ENCODE measurements around the gene IL3.

Gene IL3

GRCh38 chr5:132057498-132058255 lies 2.8 kb upstream of the IL3 start:
- DNase-seq, result no peak

GRCh38 chr5:132058646-132059042 lies 1.8 kb upstream of the IL3 start:
- DNase-seq, result no peak

GRCh38 chr5:132059043-132059695 lies 1.3 kb upstream of the IL3 start:
- DNase-seq, result no peak

GRCh38 chr5:132059696-132060500 lies 557 bp upstream of the IL3 start:
- no peak for DNase-seq

DNA sequence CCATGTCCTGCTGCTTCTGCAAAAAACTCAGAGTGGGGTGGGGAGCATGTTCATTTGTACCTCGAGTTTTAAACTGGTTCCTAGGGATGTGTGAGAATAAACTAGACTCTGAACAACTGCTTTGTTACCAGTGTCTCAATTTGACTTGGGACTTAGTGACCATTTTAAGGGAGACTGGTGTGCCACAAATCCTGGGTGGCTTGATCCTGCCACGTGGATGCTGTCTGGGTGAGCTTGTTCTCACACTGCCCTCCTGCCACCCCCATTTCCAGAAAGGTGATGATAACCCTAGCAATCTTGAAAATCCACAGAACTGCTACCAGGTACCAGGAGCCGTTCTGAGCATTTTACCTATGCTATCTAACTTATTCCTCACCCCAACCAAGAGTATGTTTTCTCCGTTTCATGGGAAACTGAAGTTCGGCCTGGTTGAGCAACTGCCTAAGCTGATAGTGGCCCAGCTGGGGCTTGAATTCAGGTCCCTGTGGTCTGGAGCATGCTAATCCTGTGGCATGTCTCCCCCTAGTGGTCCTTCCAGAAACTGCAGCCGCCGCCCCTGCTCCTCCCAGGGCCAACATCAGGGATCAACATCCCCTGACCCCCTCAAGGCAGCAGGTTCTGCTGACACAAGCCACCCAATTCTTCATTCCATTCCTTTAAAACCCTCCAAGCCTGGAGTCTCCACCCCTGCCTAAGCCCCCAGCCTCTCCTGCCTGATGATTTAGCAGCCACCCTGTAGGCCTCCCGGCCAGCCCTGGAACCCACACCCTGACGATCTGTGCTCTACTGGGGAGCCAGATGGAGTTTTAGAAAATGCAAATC lies 2.8 kb downstream of the IL3 start:
- DNase-seq, result no peak

DNA sequence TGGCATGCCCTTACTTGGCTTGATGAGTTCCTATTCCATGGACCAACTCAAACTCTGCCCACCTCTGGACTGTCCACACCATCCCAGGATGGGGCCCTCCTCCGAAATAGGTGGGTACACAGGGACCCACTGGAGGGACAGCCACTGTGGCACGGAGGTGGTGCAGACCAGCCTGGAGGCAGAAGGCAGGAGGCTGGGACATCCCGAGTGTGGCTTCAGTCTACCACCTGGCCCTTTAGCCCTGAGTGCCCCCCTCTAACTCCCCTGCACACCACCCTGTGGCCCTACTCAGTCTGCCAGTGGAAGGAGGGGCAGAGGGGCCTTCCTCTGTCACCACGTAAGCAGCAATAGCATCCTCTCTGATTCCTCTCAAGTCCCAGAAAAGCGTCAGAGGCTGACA lies 3.7 kb downstream of the IL3 start:
- DNase-seq, result no peak

DNA sequence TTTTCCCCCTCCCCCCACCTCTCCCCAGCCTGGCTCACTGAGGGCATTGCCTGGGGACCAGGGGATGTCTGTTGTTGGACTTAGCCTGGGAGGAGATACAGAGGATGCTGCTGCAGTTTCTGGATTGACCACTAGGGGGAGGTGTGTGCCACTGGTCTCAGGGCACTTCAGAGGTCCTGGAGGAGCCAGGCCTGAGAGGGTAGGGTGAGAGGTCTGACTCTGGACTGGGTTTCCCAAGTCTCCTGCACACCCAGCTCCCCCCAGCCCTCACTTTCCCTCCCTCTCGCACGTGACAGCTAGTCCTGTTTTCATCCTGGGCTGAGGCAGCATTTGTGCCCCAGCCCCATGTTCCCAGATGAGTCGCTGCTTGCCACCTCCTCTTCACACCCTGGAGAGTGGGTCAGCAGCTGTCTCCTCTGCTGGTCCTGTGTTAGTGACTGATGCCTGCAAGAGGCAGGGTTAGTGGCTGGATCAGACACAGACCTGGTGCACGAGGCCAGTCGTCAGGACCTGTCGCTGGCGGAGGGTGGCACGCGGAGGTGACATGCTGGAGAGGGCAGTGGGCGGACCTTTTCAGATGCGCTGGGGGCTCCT lies 4.4 kb downstream of the IL3 start:
- no peak for DNase-seq

- DNase-seq, result no peak
Observed at GRCh38 chr5:132065351-132065937, 5.0 kb downstream of the IL3 start.

- DNase-seq, result no peak
Observed at GRCh38 chr5:132065951-132066701, 5.7 kb downstream of the IL3 start.

DNA sequence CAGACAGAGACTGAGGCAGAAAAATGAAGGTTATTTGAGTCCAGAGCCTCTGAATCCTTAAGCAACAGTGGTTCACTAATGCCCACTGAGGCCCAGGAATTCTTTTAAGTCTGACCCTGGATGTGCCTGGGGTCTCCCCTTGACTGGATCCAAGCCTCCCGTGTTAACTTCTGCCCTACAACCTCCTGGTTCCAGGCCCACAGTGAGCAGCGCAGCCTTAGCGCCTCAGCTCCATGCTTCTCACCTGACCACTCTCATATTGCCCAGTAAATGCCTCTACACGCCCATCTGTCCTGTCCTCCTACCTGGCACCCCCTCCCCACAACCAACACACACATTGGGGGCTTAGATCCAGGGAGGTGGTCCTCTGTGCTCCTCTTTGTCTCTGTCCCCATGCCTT lies 6.4 kb downstream of the IL3 start:
- DNase-seq, result no peak

- DNase-seq, result no peak
Observed at GRCh38 chr5:132067451-132067850, 7.0 kb downstream of the IL3 start.

- no peak for DNase-seq
Observed at GRCh38 chr5:132067941-132068808, 7.7 kb downstream of the IL3 start.

DNA sequence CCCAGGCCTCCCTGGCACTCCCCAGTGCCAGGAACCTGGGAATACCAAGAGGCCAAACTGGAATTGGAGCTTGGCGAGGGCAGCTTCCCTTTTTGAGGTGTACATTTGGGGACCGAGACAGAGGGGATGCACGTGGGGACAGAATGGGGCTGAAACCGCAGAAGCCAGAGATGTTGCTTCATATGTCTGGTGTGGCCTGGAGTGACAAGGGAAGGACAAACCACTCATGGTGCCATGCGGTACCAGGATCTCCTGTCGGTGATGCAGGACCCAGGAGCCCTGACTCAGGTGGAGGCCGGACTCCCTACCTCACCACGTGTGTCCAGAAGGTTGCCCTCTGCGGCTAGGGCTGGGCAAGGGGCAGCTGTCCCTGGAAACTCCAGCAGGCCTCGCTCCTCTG lies 9.1 kb downstream of the IL3 start:
- no peak for DNase-seq

GRCh38 chr5:132069994-132070393 lies 9.5 kb downstream of the IL3 start:
- no peak for DNase-seq

- no peak for DNase-seq
Observed at GRCh38 chr5:132070460-132071337, 10.2 kb downstream of the IL3 start.

GRCh38 chr5:132071338-132071707 lies 10.9 kb downstream of the IL3 start:
- no peak for DNase-seq

DNA sequence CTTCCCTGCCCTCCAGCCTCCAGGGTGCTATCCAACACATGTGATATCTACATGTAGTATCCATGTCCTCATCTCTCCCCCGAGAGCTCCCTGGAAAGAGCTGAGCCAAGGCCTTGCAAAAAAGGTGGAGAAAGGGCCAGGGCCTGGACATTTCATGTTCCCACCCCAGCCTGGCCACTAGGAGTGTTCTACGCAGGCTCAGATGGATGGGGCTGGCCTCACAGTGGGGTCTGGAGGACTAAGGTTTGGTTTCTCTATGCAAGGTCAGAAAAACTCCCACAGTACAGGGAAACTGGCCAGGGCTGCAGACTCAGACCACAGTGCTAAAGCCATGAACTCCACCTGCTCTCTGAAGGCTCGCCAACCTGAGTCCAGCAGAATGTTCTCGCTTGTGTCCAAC lies 11.6 kb downstream of the IL3 start:
- DNase-seq, result no peak

DNA sequence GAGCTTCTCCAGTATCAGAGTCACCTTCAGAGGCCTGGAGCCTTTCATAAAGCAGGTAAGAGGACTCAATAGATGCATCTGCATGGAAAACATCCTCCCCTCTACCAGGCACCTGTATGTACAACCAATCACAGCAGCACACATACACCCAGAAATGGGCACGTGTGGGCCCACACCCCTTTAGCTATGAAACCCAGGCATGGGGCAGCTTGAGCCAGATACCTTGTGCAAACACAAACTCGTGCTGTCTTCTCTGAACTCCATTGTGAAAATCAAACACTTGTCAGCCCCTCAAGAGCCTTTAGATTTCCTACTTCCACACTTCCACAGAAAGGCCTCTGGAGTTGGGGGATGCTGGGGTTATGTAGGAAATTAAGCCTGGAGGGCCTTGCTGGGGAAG lies 12.1 kb downstream of the IL3 start:
- DNase-seq, result no peak

DNA sequence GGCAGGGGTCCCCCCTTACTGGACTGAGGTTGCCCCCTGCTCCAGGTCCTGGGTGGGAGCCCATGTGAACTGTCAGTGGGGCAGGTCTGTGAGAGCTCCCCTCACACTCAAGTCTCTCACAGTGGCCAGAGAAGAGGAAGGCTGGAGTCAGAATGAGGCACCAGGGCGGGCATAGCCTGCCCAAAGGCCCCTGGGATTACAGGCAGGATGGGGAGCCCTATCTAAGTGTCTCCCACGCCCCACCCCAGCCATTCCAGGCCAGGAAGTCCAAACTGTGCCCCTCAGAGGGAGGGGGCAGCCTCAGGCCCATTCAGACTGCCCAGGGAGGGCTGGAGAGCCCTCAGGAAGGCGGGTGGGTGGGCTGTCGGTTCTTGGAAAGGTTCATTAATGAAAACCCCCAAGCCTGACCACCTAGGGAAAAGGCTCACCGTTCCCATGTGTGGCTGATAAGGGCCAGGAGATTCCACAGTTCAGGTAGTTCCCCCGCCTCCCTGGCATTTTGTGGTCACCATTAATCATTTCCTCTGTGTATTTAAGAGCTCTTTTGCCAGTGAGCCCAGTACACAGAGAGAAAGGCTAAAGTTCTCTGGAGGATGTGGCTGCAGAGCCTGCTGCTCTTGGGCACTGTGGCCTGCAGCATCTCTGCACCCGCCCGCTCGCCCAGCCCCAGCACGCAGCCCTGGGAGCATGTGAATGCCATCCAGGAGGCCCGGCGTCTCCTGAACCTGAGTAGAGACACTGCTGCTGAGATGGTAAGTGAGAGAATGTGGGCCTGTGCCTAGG lies 13.0 kb downstream of the IL3 start, which contains the start of gene CSF2:
Gene CSF2 (plus strand): TSS at position 559 of the 783 bp plus-strand sequence. CDS start 35 bp downstream, at position 594.
- no peak for DNase-seq
